ENCODE measurements around the gene RHBG. TPM values are rescaled to one million over a fixed set of nuclear protein-coding genes. Genes with fewer than 3 reads are reported as not detected.

The RHBG gene
- total and polyA plus RNA-seq, 2 of the 4 experiments (the other 2 are of a cell fraction), result not detected

- no peaks in the 10 kb centered on the region for H3K4me1 ChIP-seq (ENCODE audit: control insufficient read depth, insufficient read depth, low read length)
- peaks cover 48% of the 10 kb centered on the region for H3K27me3 ChIP-seq (ENCODE audit: control insufficient read depth, insufficient read depth, low read length)
- H3K23ac ChIP-seq (ENCODE audit: low read depth, low read length), result no peak overlapping the region
- no peak overlapping the region for H3K27ac ChIP-seq (ENCODE audit: insufficient read depth, low read length)
- H4K5ac ChIP-seq (ENCODE audit: low read depth, low read length), result no peak overlapping the region
- no TSS peak for BruUV-seq (replicated peaks)
- H2BK20ac ChIP-seq (ENCODE audit: low read depth, low read length), result no peak overlapping the region
- no peak for ATAC-seq (ENCODE audit: low read depth)
- H3K4me3 ChIP-seq (ENCODE audit: insufficient read depth, low read depth, low read length), result no peak overlapping the region
- H2AK9ac ChIP-seq (replicated peaks; ENCODE audit: low read depth, low read length, poor library complexity), result no peak overlapping the region
- H4K8ac ChIP-seq (ENCODE audit: low read depth in 2 of 2, low read length in 2 of 2), result no peak overlapping the region
- in situ Hi-C loops (cut with MboI; ENCODE audit: low sequenced_read_pairs) (no loop called here), intact Hi-C loops (cut with micrococcal nuclease) (no loop called here), dilution Hi-C loops (cut with HindIII; ENCODE audit: low sequenced_read_pairs, unreplicated experiment) (no loop called here)
- H3K56ac ChIP-seq (ENCODE audit: extremely low read depth, insufficient read depth, low read length), result no peak overlapping the region
- H3K9me1 ChIP-seq (ENCODE audit: insufficient read depth, low read length), result no peaks in the 10 kb centered on the region
- H4K20me1 ChIP-seq (ENCODE audit: insufficient read depth, low read length), result no peaks in the 10 kb centered on the region; the same call in 1 of the 2 replicates
- ChIA-PET POLR2A (ENCODE audit: unreplicated experiment) (interaction anchor here (0.7 kb wide), 1 partner anchor 112 kb away, joined by 9 read pairs; no protein-coding TSS in a partner anchor), CTCF (interaction anchor here (0.8 to 0.9 kb wide), 2 partner anchors 14 to 27 kb away, joined by 3 read pairs; no protein-coding TSS in a partner anchor)
- WGBS, 2 experiments (ENCODE audit: extremely low coverage in 2 of 2, insufficient read length in 1 of 2), result 20% methylated on average over 1 of the region's 1 CpG; no CpG with 5 or more reads in 1 of the 2 experiments
- H3K4ac ChIP-seq (ENCODE audit: low read depth, low read length), result no peak overlapping the region
- H2AFZ ChIP-seq (replicated peaks; ENCODE audit: low read length, poor library complexity), result no peak overlapping the region
- H3K9me3 ChIP-seq (ENCODE audit: control insufficient read depth, insufficient read depth, low read length), result no peaks in the 10 kb centered on the region; the same call in 1 of the 2 replicates
- no peak overlapping the region for H2AK5ac ChIP-seq (ENCODE audit: low read depth, low read length)
- H3K4me2 ChIP-seq (ENCODE audit: low read depth, low read length), result no peak overlapping the region
- H4K91ac ChIP-seq (ENCODE audit: insufficient read depth, low read depth, low read length), result no peak overlapping the region
- no peak overlapping the region for H3K14ac ChIP-seq (replicated peaks; ENCODE audit: low read depth, low read length)
- TF ChIP-seq MXI1 (IDR thresholded peaks at IDR 0.05; ENCODE audit: borderline replicate concordance, low read depth, low read length) (no peak), NFE2L2 (IDR thresholded peaks at IDR 0.05; ENCODE audit: low read depth, low read length) (no peak), RCOR1 (IDR thresholded peaks at IDR 0.05; ENCODE audit: insufficient replicate concordance, low read length) (no peak), BHLHE40 (IDR thresholded peaks at IDR 0.05; ENCODE audit: low read depth, low read length) (no peak), MAZ (IDR thresholded peaks at IDR 0.05; ENCODE audit: borderline replicate concordance, low read depth, low read length) (no peak)
- TF ChIP-seq, protein P1, sequence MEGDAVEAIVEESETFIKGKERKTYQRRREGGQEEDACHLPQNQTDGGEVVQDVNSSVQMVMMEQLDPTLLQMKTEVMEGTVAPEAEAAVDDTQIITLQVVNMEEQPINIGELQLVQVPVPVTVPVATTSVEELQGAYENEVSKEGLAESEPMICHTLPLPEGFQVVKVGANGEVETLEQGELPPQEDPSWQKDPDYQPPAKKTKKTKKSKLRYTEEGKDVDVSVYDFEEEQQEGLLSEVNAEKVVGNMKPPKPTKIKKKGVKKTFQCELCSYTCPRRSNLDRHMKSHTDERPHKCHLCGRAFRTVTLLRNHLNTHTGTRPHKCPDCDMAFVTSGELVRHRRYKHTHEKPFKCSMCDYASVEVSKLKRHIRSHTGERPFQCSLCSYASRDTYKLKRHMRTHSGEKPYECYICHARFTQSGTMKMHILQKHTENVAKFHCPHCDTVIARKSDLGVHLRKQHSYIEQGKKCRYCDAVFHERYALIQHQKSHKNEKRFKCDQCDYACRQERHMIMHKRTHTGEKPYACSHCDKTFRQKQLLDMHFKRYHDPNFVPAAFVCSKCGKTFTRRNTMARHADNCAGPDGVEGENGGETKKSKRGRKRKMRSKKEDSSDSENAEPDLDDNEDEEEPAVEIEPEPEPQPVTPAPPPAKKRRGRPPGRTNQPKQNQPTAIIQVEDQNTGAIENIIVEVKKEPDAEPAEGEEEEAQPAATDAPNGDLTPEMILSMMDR (conservative IDR thresholded peaks at IDR 0.05; ENCODE audit: low read depth, low read length), result no peak
- no peak overlapping the region for H2BK5ac ChIP-seq (ENCODE audit: low read depth, low read length, poor library complexity, severe bottlenecking)
- no peak overlapping the region for H3K9ac ChIP-seq (ENCODE audit: low read depth, low read length)
- no peaks in the 10 kb centered on the region for H3K79me1 ChIP-seq (ENCODE audit: low read depth in 1 of 2, low read length in 2 of 2)
- no peak overlapping the region for H2BK15ac ChIP-seq (ENCODE audit: low read depth, low read length)
- no peaks in the 10 kb centered on the region for H3K36me3 ChIP-seq (ENCODE audit: control insufficient read depth, insufficient read depth, low read length)
- H2BK120ac ChIP-seq (ENCODE audit: low read depth, low read length), result no peak overlapping the region
- no peak overlapping the region for H3K18ac ChIP-seq (ENCODE audit: low read depth, low read length)
- no peak for DNase-seq
Observed at GRCh38 chr1:156358641-156359040, 10.4 kb upstream of the RHBG start.

All from IMR-90 (cell line).